ENCODE results near the gene DNALI1.

GRCh38 chr1:37544530-37544929 lies 12.2 kb upstream of the DNALI1 start:
- no peak for TF ChIP-seq ZFP3 (CRISPR knock-in tag; IDR thresholded peaks at IDR 0.05)
- no peak for TF ChIP-seq GLIS3 (CRISPR knock-in tag; IDR thresholded peaks at IDR 0.05)

Data from SK-N-SH treated with all-trans-retinoic acid at 6 μM for 48 hours (cell line).